MM.1S (cell line): Measurements from ENCODE around the gene GAB2.

Experiments used
- DNase-seq: peaks from one replicate; pipeline ENCODE4 v3.0.0-alpha.2; 2015
- H2AFZ ChIP-seq: fragments of 300-600 bp; sonication (generic); 2 replicates; pipeline ENCODE4 v1.6.0; 2016; ENCODE audit warnings: antibody characterized with exemption, low read length
- H3F3A ChIP-seq: fragments of 300-600 bp; sonication (generic); 2 replicates; pipeline ENCODE4 v1.6.1; 2016; ENCODE audit warnings: mild to moderate bottlenecking, antibody characterized with exemption, low read length, moderate library complexity, mixed read lengths; ENCODE audit not compliant: insufficient read depth
- H3K27ac ChIP-seq: fragments of 300-600 bp; sonication (generic); 2 replicates; pipeline ENCODE4 v1.5.1; 2016; ENCODE audit warnings: mild to moderate bottlenecking, low read length
- H3K27me3 ChIP-seq: fragments of 300-600 bp; sonication (generic); replicated peaks from 2 replicates; pipeline ENCODE4 v1.6.0; 2016; ENCODE audit warnings: low read length; ENCODE audit not compliant: insufficient read depth
- H3K36me3 ChIP-seq: fragments of 300-600 bp; sonication (generic); replicated peaks from 2 replicates; pipeline ENCODE4 v1.6.1; 2016; ENCODE audit warnings: mild to moderate bottlenecking, low read length, mixed read lengths; ENCODE audit not compliant: insufficient read depth
- H3K4me1 ChIP-seq: fragments of 300-600 bp; sonication (generic); 2 replicates; pipeline ENCODE4 v1.6.1; 2016; ENCODE audit warnings: low read length, mixed read lengths
- H3K4me2 ChIP-seq: fragments of 300-600 bp; sonication (generic); 2 replicates; pipeline ENCODE4 v1.6.0; 2016; ENCODE audit warnings: low read depth, low read length
- H3K4me3 ChIP-seq: fragments of 300-600 bp; sonication (generic); 2 replicates; pipeline ENCODE4 v1.5.1; 2016; ENCODE audit warnings: low read length, mixed read lengths
- H3K79me2 ChIP-seq: fragments of 300-600 bp; sonication (generic); 2 replicates; pipeline ENCODE4 v1.6.1; 2016; ENCODE audit warnings: mixed run types, low read length, mixed read lengths
- H3K9ac ChIP-seq: fragments of 300-600 bp; sonication (generic); 2 replicates; pipeline ENCODE4 v1.6.1; 2016; ENCODE audit warnings: low read length, mixed read lengths
- H3K9me2 ChIP-seq: fragments of 300-600 bp; sonication (generic); replicated peaks from 2 replicates; pipeline ENCODE4 v1.6.1; 2016; ENCODE audit warnings: mild to moderate bottlenecking, low read length, mixed read lengths; ENCODE audit not compliant: insufficient read depth
- H3K9me3 ChIP-seq: fragments of 300-600 bp; sonication (generic); replicated peaks from 2 replicates; pipeline ENCODE4 v1.6.1; 2016; ENCODE audit warnings: mild to moderate bottlenecking, low read length, mixed read lengths; ENCODE audit not compliant: insufficient read depth
- H4K20me1 ChIP-seq: fragments of 300-600 bp; sonication (generic); 2 replicates; pipeline ENCODE4 v1.6.1; 2016; ENCODE audit warnings: mild to moderate bottlenecking, low read length, moderate library complexity, mixed read lengths; ENCODE audit not compliant: insufficient read depth
- CTCF ChIP-seq: fragments of 300-600 bp; sonication (generic); IDR thresholded peaks from 2 replicates; pipeline ENCODE4 v1.5.1; 2016; ENCODE audit warnings: antibody characterized with exemption, low read length, mixed read lengths
- EZH2 ChIP-seq: fragments of 300-600 bp; sonication (generic); optimal IDR thresholded peaks from 2 replicates; pipeline ENCODE3; 2017; ENCODE audit warnings: low read depth, mild to moderate bottlenecking, antibody characterized with exemption, low read length, mixed read lengths
- EZH2phosphoT487 ChIP-seq: fragments of 300-600 bp; sonication (generic); IDR thresholded peaks from 2 replicates; pipeline ENCODE4 v1.6.1; 2018; ENCODE audit warnings: antibody characterized with exemption, low read length

GAB2 gene

DNA sequence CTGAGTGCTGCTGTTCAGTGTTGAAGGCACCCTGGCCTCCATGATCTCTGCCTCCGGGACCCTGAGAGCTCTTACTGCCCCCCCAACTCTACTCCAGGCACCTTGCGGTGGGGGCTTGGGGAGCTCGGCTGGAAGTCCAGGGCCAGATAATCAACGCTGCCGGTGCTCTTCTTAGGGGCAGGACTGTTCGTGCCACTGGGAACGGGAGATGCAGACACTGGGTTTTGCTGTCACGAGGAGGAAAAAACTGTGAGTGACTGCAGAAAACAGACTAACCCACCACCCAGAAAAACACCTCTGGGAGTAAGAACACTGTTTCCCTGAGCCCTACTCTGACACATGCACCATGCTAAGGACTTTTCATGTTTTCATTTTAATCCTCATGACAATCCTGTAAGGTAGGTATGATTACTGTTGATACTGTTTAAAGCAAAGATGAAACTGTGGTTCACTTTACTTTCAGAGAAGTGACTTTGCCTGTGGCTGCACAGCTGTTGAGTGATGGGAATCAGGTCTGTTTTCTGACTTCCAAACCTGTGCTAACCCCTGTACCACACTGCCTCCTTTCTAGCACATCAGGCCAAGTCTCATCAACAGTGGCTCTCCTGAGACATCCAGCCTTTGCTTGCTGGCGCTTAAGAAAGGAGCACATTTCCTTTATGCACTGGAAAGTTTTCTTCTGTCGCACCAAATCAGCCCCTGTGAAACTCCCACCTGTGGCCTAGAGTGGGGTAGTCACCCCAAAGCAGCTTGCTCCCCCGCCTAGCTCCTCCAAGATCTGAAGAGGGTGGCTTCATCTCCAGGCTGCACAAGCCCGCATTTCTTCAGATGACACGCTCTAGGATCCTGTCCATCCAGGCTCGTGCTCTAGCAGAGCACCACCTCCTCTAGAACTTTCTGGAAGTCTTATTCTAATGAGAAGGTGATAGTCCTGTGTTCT is 197.1 kb downstream of the GAB2 start:
- no peak for TF ChIP-seq EZH2
- no peak for TF ChIP-seq CTCF
- no peak for TF ChIP-seq EZH2phosphoT487
- Histone ChIP-seq H3K4me3 (no peak overlapping the region), H3K9me2 (no peaks in the 10 kb centered on the region), H3K79me2 (no peaks in the 10 kb centered on the region), H2AFZ (no peak overlapping the region), H3K4me2 (no peak overlapping the region), H3K36me3 (no peaks in the 10 kb centered on the region), H3K9ac (no peak overlapping the region), H4K20me1 (no peaks in the 10 kb centered on the region), H3K27ac (no peak overlapping the region), H3K27me3 (no peaks in the 10 kb centered on the region), H3K4me1 (no peaks in the 10 kb centered on the region), H3F3A (no peaks in the 10 kb centered on the region), H3K9me3 (no peaks in the 10 kb centered on the region)
- no peak for DNase-seq

DNA sequence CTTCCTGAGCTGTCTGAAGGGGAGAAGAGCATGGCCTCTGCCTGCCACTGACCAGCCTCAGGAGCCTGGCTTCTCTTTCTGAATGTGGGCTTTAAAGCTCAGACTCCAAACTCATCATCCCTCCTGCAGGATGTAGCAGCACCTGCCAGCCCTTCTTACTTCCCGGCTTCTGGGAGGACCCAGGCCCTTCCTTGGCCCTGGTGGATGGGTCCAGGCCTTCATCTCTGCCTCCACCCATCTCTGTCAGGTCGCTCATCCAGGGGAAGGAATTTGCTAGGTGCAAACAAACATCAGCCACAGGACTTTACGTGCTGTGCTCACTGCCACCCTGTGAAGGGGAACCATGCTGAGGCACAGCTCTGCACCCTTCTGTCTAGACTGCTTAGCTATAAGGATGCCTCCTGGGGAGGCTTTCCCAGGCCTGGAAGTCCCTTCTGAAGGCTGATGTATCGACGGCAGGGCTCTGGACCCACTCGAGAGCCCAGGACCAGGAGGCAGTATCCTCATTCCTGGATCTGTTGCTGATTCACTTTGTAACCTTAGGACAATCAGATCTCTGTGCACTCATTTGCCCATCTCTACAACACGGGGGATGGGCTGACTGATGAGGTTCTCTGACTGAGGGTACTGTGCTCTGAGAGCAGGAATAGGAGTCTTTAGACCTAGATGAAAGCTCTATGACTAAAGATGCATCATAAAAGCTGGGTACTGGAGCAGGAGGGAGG is 198.0 kb downstream of the GAB2 start:
- Histone ChIP-seq H3F3A (no peaks in the 10 kb centered on the region), H3K9ac (no peak overlapping the region), H3K36me3 (no peaks in the 10 kb centered on the region), H3K4me1 (no peaks in the 10 kb centered on the region), H3K4me3 (no peak overlapping the region), H3K4me2 (no peak overlapping the region), H3K27me3 (no peaks in the 10 kb centered on the region), H3K9me3 (no peaks in the 10 kb centered on the region), H2AFZ (no peak overlapping the region), H3K27ac (no peak overlapping the region), H3K79me2 (no peaks in the 10 kb centered on the region), H4K20me1 (no peaks in the 10 kb centered on the region), H3K9me2 (no peaks in the 10 kb centered on the region)
- TF ChIP-seq EZH2phosphoT487 (no peak), CTCF (no peak), EZH2 (no peak)
- DNase-seq = no peak

DNA sequence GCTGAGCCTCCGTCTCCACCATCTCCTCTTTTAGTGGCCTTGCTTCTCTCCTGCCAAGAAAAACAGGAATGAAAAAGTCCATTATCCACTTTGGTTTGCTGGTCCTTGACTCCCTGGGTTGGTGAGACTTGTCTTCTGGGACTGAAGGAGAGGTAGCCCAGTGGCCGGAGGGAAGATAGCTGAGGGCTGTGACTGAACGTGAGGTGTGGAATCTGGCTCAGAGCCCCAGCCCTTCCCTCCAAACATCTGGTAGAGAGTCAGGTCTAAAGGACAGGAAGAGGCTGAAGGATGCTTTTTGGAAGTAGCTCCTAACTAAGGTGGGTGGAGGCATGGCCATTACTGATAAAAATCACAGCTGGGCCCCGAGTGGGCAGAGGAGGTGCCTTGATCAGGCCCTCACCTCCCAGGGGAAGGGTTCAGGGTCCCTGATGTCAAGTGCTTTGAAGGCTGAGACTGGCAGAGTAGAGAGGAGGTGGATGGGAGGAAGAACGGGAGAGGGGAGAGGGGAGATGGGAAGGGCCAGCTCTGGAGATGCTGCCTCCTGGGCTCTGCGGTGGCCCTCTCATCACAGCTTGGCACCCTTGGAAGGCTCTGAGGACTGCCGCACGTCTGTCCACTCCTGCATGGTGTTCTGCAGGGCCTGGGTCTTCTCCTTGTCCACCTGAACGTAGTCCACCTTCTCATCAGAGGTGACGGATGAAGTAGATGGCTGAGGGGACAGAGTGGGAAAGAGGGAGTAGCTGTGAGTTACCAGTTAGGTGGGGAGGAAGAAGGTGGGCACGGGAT is 198.7 kb downstream of the GAB2 start:
- Histone ChIP-seq H4K20me1 (no peaks in the 10 kb centered on the region), H3K79me2 (no peaks in the 10 kb centered on the region), H3K9ac (no peak overlapping the region), H3K36me3 (no peaks in the 10 kb centered on the region), H3K4me3 (no peak overlapping the region), H3K4me1 (no peaks in the 10 kb centered on the region), H3K27me3 (no peaks in the 10 kb centered on the region), H3K4me2 (no peak overlapping the region), H3K27ac (no peak overlapping the region), H2AFZ (no peak overlapping the region), H3K9me2 (no peaks in the 10 kb centered on the region), H3F3A (no peaks in the 10 kb centered on the region), H3K9me3 (no peaks in the 10 kb centered on the region)
- no peak for TF ChIP-seq EZH2phosphoT487
- no peak for TF ChIP-seq EZH2
- no peak for TF ChIP-seq CTCF
- DNase-seq = no peak
